Left lung (tissue), 10 donors: Measurements from ENCODE around the gene CPSF7. TPM values are rescaled to one million over a fixed set of nuclear protein-coding genes. Genes with fewer than 3 reads are reported as not detected.
A peak's percentile ranks its signal among the peaks of the same experiment; 100 is the strongest.
"Not testable (repeated sequence)": the region's sequence is repeated elsewhere in the genome, so short reads cannot be mapped to it uniquely, and the experiment has no call there.

Experiments
- ATAC-seq: fragments of 200-7000 bp; cut with Tn5 transposase; one replicate; pipeline ENCODE4 v1.9.1; 2020; ENCODE audit warnings: moderate library complexity
- DNase-seq, 4 donors: peaks; one replicate each; pipeline ENCODE4 v3.0.0-alpha.2; 2013 to 2020
- H3K27ac ChIP-seq, 2 donors: fragments of 200-600 bp; sonication (generic) in 1 of 2; one replicate each; pipeline versions ENCODE4 v1.5.0 to v1.8.0; 2020 to 2021
- H3K27me3 ChIP-seq, 2 donors: fragments of 200-600 bp; sonication (generic) in 1 of 2; one replicate each; pipeline versions ENCODE4 v1.5.0 to v1.8.0; 2020 to 2021
- H3K36me3 ChIP-seq, 2 donors: fragments of 200-600 bp; sonication (generic) in 1 of 2; one replicate each; pipeline versions ENCODE4 v1.5.0 to v1.8.0; 2020 to 2021
- H3K4me1 ChIP-seq, 2 donors: fragments of 200-600 bp; one replicate each; pipeline ENCODE4 v1.8.0; 2021
- H3K4me3 ChIP-seq, 2 donors: fragments of 200-600 bp; sonication (generic) in 1 of 2; one replicate each; pipeline versions ENCODE4 v1.5.0 to v1.8.0; 2020 to 2021; ENCODE audit warnings: mild to moderate bottlenecking in 1 of 2
- H3K9me3 ChIP-seq, 2 donors: fragments of 200-600 bp; sonication (generic) in 1 of 2; one replicate each; pipeline versions ENCODE4 v1.5.0 to v1.8.0; 2020 to 2021
- CTCF ChIP-seq, 2 donors: fragments of 200-600 bp; sonication (generic) in 1 of 2; IDR thresholded peaks; one replicate each; pipeline versions ENCODE4 v1.5.0 to v1.8.0; 2021; ENCODE audit warnings: antibody characterized with exemption in 2 of 2
- intact Hi-C, 2 donors: fragments of 100-400 bp; cut with DNase I; formaldehyde crosslinking; loops; one replicate each; pipeline versions ENCODE4 v1.11.2 to v1.14.2; 2022
- polyA plus RNA-seq, 6 donors: library from polyadenylated mRNA; unstranded; fragments of 120-200 nt; gene quantifications; one replicate each; pipeline ENCODE4 v1.2.1, GENCODE V29; 2013; ENCODE audit not compliant: insufficient read length in 6 of 6
- total RNA-seq, 2 donors: library from RNA; stranded (reverse); fragmentation: NEBNext Ultra II Directional; extraction: Animal tissue kit (Norgen Biotek cat#: 25700); gene quantifications; one replicate each; pipeline ENCODE4 v1.2.1, GENCODE V29; 2021
- donor health status: DM: no; HTN: yes; CAD: no.
- donor health status: DM: no; HTN: no; CAD: no.

The CPSF7 gene
- total and polyA plus RNA-seq, 8 donors = 56.2 to 124 (median 112) TPM

GRCh38 chr11:61445516-61445915 is 15.7 kb upstream of the CPSF7 start:
- Histone ChIP-seq H3K9me3 (no peaks in the 10 kb centered on the region), H3K4me1 (peaks cover 2 to 8% of the 10 kb centered on the region in 2 donors), H3K27ac (no peak overlapping the region), H3K4me3 (no peak overlapping the region), H3K36me3 (peaks cover 0 to 100% of the 10 kb centered on the region in 2 donors), H3K27me3 (no peaks in the 10 kb centered on the region)
- peak in 2 of 4 donors; percentile 25 to 44 for DNase-seq
- ATAC-seq = no peak
- TF ChIP-seq CTCF (IDR thresholded peaks at IDR 0.05) = no peak
- intact Hi-C loops = loop anchor here in 1 of 2 donors (10.0 kb wide), 1 partner anchor 69 kb away; no protein-coding TSS in a partner anchor

GRCh38 chr11:61442616-61443015 is 12.8 kb upstream of the CPSF7 start:
- intact Hi-C loops = loop anchor here in 1 of 2 donors (10.0 kb wide), 1 partner anchor 72 kb away; no protein-coding TSS in a partner anchor
- peaks cover 2 to 8% of the 10 kb centered on the region in 2 donors for H3K4me1 ChIP-seq
- peaks cover 0 to 100% of the 10 kb centered on the region in 2 donors for H3K36me3 ChIP-seq
- no peak for ATAC-seq
- H3K27me3 ChIP-seq = no peaks in the 10 kb centered on the region
- H3K27ac ChIP-seq = no peak overlapping the region
- no peaks in the 10 kb centered on the region for H3K9me3 ChIP-seq
- no peak for TF ChIP-seq CTCF (IDR thresholded peaks at IDR 0.05)
- H3K4me3 ChIP-seq = no peak overlapping the region
- no peak for DNase-seq

- ATAC-seq = no peak
- peaks cover 0 to 81% of the 10 kb centered on the region in 2 donors for H3K36me3 ChIP-seq
- no peak for TF ChIP-seq CTCF (IDR thresholded peaks at IDR 0.05)
- H3K27me3 ChIP-seq = no peaks in the 10 kb centered on the region
- no peaks in the 10 kb centered on the region for H3K9me3 ChIP-seq
- no peak for DNase-seq
- H3K4me3 ChIP-seq = no peak overlapping the region
- intact Hi-C loops = loop anchor here in 1 of 2 donors (10.0 kb wide), 1 partner anchor 75 kb away; no protein-coding TSS in a partner anchor
- peaks cover 0 to 15% of the 10 kb centered on the region in 2 donors for H3K4me1 ChIP-seq
- H3K27ac ChIP-seq = no peak overlapping the region
Measured at GRCh38 chr11:61439615-61440014, 9.8 kb upstream of the CPSF7 start.

- DNase-seq (no peak), ATAC-seq (no peak)
- Histone ChIP-seq H3K36me3 (peaks cover 0 to 73% of the 10 kb centered on the region in 2 donors), H3K9me3 (no peaks in the 10 kb centered on the region), H3K4me1 (peaks cover 2 to 29% of the 10 kb centered on the region in 2 donors), H3K27me3 (no peaks in the 10 kb centered on the region), H3K27ac (no peak overlapping the region), H3K4me3 (no peak overlapping the region)
- no peak for TF ChIP-seq CTCF (IDR thresholded peaks at IDR 0.05)
- intact Hi-C loops = no loop called here
Measured at GRCh38 chr11:61437496-61437895, 7.7 kb upstream of the CPSF7 start.

- DNase-seq, ATAC-seq, intact Hi-C loops, H3K9me3 ChIP-seq, H3K27me3 ChIP-seq: not testable (repeated sequence)
- Histone ChIP-seq H3K4me1 (peaks cover 21 to 77% of the 10 kb centered on the region in 2 donors), H3K27ac (peak overlapping the region; percentile 94), H3K4me3 (peak overlapping the region; percentile 73 to 89), H3K36me3 (peaks cover 0 to 42% of the 10 kb centered on the region in 2 donors)
Measured at GRCh38 chr11:61430839-61431238, 1.1 kb upstream of the CPSF7 start.

DNA sequence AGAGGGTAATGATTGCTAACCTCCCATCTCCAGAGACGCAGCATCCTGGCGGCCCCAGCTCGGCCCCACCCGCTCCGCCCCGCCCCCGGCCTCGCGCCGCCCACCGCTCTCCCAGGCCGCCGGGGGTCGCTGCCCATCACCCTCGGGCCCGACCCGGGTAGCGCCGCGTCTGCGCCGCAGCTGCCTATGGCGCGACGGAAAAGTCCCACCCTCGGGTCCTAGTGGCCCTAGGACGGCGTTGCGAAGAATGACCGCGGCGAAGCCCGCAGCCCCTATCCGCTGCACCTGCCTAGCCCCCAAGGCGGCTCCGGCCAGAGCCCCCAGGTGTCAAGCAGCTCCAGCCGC is 457 bp downstream of the CPSF7 start:
- ATAC-seq (peak; percentile 76), DNase-seq (peak in 2 of 4 donors; percentile 63 to 72)
- Histone ChIP-seq H3K4me1 (peaks cover 21 to 79% of the 10 kb centered on the region in 2 donors), H3K36me3 (peaks cover 0 to 57% of the 10 kb centered on the region in 2 donors), H3K4me3 (peak overlapping the region; percentile 73 to 89), H3K27ac (peak overlapping the region; percentile 94), H3K9me3 (no peaks in the 10 kb centered on the region), H3K27me3 (no peaks in the 10 kb centered on the region)
- intact Hi-C loops = no loop called here
- TF ChIP-seq CTCF (IDR thresholded peaks at IDR 0.05) = peak in 1 of 2 donors; percentile 13
